PC-9 (cell line): ENCODE measurements around the gene PARP15. TPM values are rescaled to one million over a fixed set of nuclear protein-coding genes. Genes with fewer than 3 reads are reported as not detected.

ENCODE experiments used
- BruUV-seq: library from RNA; stranded (reverse); fragments of 400-500 nt; replicated peaks from 2 replicates; lab custom pipeline; 2021; lab: Mats Ljungman, UMichigan
- CTCF ChIA-PET: fragments of 300-600 bp; sonication (Branson Sonifier 250); formaldehyde crosslinking; loops from one replicate; lab custom pipeline; 2022; ENCODE audit warnings: antibody characterized with exemption; lab: Charles Lee
- POLR2A ChIA-PET: fragments of 300-600 bp; sonication (Branson Sonifier 250); formaldehyde crosslinking; loops from one replicate; lab custom pipeline; 2022; ENCODE audit warnings: antibody characterized with exemption; ENCODE audit not compliant: unreplicated experiment; lab: Charles Lee
- DNase-seq, 2 experiments: peaks; one replicate each; pipeline versions ENCODE4 v3.0.0 to v3.0.0-alpha.2; 2015 to 2022; ENCODE audit warnings: mixed read lengths in 1 of 2
- H2AFZ ChIP-seq: fragments of 200-600 bp; sonication (generic); 2 replicates; pipeline ENCODE4 v1.8.1; 2017; ENCODE audit warnings: antibody characterized with exemption
- H3F3A ChIP-seq: fragments of 200-600 bp; sonication (generic); 2 replicates; pipeline ENCODE4 v1.8.1; 2017; ENCODE audit warnings: antibody characterized with exemption, mild to moderate bottlenecking, low read depth; ENCODE audit not compliant: insufficient read depth
- H3K27ac ChIP-seq: fragments of 200-600 bp; sonication (generic); 2 replicates; pipeline ENCODE4 v1.6.1; 2016; ENCODE audit warnings: mixed run types
- H3K27me3 ChIP-seq: fragments of 200-600 bp; sonication (generic); 2 replicates; pipeline ENCODE4 v1.6.1; 2016; ENCODE audit warnings: low read depth, mixed run types; ENCODE audit not compliant: insufficient read depth
- H3K36me3 ChIP-seq: fragments of 200-600 bp; sonication (generic); 2 replicates; pipeline ENCODE4 v1.6.1; 2016; ENCODE audit warnings: low read depth, mixed run types
- H3K4me1 ChIP-seq: fragments of 200-600 bp; sonication (generic); replicated peaks from 2 replicates; pipeline ENCODE4 v1.6.1; 2016; ENCODE audit warnings: mixed run types; ENCODE audit not compliant: insufficient read depth
- H3K4me2 ChIP-seq: fragments of 200-600 bp; sonication (generic); 2 replicates; pipeline ENCODE4 v1.6.1; 2017; ENCODE audit warnings: mixed run types
- H3K4me3 ChIP-seq: fragments of 200-600 bp; sonication (generic); 2 replicates; pipeline ENCODE4 v1.6.1; 2016; ENCODE audit warnings: mixed run types
- H3K79me2 ChIP-seq: fragments of 200-600 bp; sonication (generic); 2 replicates; pipeline ENCODE4 v1.6.1; 2017; ENCODE audit warnings: low read depth, mixed run types
- H3K9me2 ChIP-seq: fragments of 200-600 bp; sonication (generic); 2 replicates; pipeline ENCODE4 v1.8.1; 2017; ENCODE audit warnings: mild to moderate bottlenecking; ENCODE audit not compliant: insufficient read depth
- H3K9me3 ChIP-seq: fragments of 200-600 bp; sonication (generic); 2 replicates; pipeline ENCODE4 v1.8.1; 2016; ENCODE audit warnings: low read depth; ENCODE audit not compliant: insufficient read depth
- H4K20me1 ChIP-seq: fragments of 200-600 bp; sonication (generic); 2 replicates; pipeline ENCODE4 v1.8.1; 2017; ENCODE audit not compliant: insufficient read depth
- CTCF ChIP-seq: fragments of 200-600 bp; sonication (generic); conservative IDR thresholded peaks from 2 replicates; pipeline ENCODE4 v1.6.1; 2017; ENCODE audit warnings: mixed run types, antibody characterized with exemption, mild to moderate bottlenecking, moderate library complexity
- EZH2 ChIP-seq: fragments of 200-600 bp; sonication (generic); IDR thresholded peaks from 2 replicates; pipeline ENCODE4 v1.8.0; 2017; ENCODE audit warnings: antibody characterized with exemption, low read depth
- intact Hi-C: fragments of 100-400 bp; cut with micrococcal nuclease; formaldehyde crosslinking; loops from one replicate; pipeline ENCODE4 v1.10.0; 2022; ENCODE audit not compliant: unreplicated experiment
- total RNA-seq: library from RNA; stranded (reverse); gene quantifications from 2 replicates; pipeline ENCODE4 v1.2.3, GENCODE V29; 2021

Gene PARP15
- total RNA-seq, 1 experiment from 2014 or later, result 0.07 TPM

DNA sequence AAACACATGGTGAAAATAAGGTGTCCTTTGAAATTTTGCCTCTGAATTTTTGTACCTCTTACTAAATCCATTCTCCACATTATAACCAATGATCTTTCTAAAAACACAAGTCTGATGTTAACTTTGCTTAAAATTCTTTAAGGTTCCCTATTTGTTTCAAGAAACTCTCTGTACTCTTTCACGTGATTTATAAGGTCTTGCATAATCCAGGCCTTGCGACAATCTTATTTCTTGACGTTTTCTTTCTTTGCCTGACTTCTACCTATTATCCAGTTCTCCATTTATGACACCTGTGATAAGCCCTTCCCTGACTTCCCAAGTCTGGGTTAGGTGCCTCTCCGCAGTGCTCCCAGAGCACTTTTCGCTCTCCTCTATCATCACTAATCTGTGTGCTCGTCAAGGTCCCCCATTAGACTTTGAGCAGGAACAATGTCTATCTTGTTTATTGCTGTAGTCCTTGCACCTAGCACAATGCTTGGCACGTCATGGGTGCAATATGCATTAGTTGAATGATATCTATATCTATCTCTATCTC is 38.4 kb upstream of the PARP15 start:
- H3K27ac ChIP-seq, result no peak overlapping the region
- ChIA-PET POLR2A (no interaction called here), CTCF (no interaction called here)
- TF ChIP-seq EZH2 (no peak), CTCF (no peak)
- no peaks in the 10 kb centered on the region for H3K27me3 ChIP-seq
- no peaks in the 10 kb centered on the region; the same call in 1 of the 2 replicates for H3K9me3 ChIP-seq
- H3K4me2 ChIP-seq, result no peak overlapping the region
- no peaks in the 10 kb centered on the region for H3K9me2 ChIP-seq
- peaks cover 16% of the 10 kb centered on the region for H3F3A ChIP-seq
- intact Hi-C loops, result no loop called here
- H3K4me3 ChIP-seq, result no peak overlapping the region
- no peaks in the 10 kb centered on the region for H3K36me3 ChIP-seq
- BruUV-seq, result no TSS peak
- H2AFZ ChIP-seq, result no peak overlapping the region
- H4K20me1 ChIP-seq, result no peaks in the 10 kb centered on the region
- DNase-seq, result no peak
- H3K79me2 ChIP-seq, result no peaks in the 10 kb centered on the region
- H3K4me1 ChIP-seq, result peaks cover 12% of the 10 kb centered on the region

- Histone ChIP-seq H3K36me3 (no peaks in the 10 kb centered on the region), H3K27ac (no peak overlapping the region), H3K27me3 (no peaks in the 10 kb centered on the region), H3K4me1 (no peaks in the 10 kb centered on the region), H3K4me2 (no peak overlapping the region), H3F3A (no peaks in the 10 kb centered on the region), H3K4me3 (no peak overlapping the region), H2AFZ (no peak overlapping the region), H3K9me2 (no peaks in the 10 kb centered on the region), H4K20me1 (no peaks in the 10 kb centered on the region), H3K79me2 (no peaks in the 10 kb centered on the region), H3K9me3 (no peaks in the 10 kb centered on the region; the same call in 1 of the 2 replicates)
- DNase-seq, result no peak
- no TSS peak for BruUV-seq
- TF ChIP-seq EZH2 (no peak), CTCF (no peak)
- intact Hi-C loops, result no loop called here
- ChIA-PET CTCF (interaction anchor here (0.6 kb wide), 1 partner anchor 269 kb away, joined by 3 read pairs; no protein-coding TSS in a partner anchor), POLR2A (interaction anchor here (0.6 kb wide), 1 partner anchor 556 kb away, joined by 5 read pairs; no protein-coding TSS in a partner anchor)
Measured at GRCh38 chr3:122546151-122546550, 31.3 kb upstream of the PARP15 start.

DNA sequence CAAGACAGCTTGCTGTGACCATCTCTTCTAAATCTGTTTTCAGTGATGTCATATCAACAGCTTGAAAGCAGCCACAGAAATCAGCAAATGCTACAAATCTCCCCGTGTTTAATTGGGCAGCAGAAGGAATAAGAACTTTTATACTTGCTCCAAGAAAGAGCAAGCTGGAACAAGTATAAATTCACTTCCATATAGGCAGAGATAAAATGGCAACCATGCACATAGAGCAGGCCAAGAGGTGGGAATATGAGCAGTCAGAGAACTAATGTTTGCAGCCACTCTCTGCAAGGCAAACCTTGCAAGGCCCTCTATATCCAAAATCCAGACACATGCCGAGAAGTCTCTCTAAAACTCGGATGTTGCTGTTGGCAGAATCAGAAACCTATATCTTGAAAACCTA is 29.4 kb upstream of the PARP15 start:
- intact Hi-C loops, result no loop called here
- DNase-seq, result no peak
- no peak for TF ChIP-seq EZH2
- TF ChIP-seq CTCF, result no peak
- no peak overlapping the region for H3K4me2 ChIP-seq
- no peaks in the 10 kb centered on the region for H3K36me3 ChIP-seq
- no peak overlapping the region for H3K27ac ChIP-seq
- CTCF ChIA-PET, result interaction anchor here (1.1 kb wide), 1 partner anchor 51 kb away, joined by 3 read pairs; no protein-coding TSS in a partner anchor
- POLR2A ChIA-PET, result interaction anchor here (0.5 to 1.0 kb wide), 2 partner anchors 133 to 137 kb away, joined by 3 to 6 read pairs; partner anchors contain the start of gene WDR5B
- no peak overlapping the region for H2AFZ ChIP-seq
- no peak overlapping the region for H3K4me3 ChIP-seq
- H3F3A ChIP-seq, result no peaks in the 10 kb centered on the region
- no peaks in the 10 kb centered on the region for H4K20me1 ChIP-seq
- H3K9me3 ChIP-seq, result no peaks in the 10 kb centered on the region; the same call in 1 of the 2 replicates
- H3K9me2 ChIP-seq, result no peaks in the 10 kb centered on the region
- H3K79me2 ChIP-seq, result no peaks in the 10 kb centered on the region
- no TSS peak for BruUV-seq
- H3K4me1 ChIP-seq, result no peaks in the 10 kb centered on the region
- no peaks in the 10 kb centered on the region for H3K27me3 ChIP-seq
